ENCODE measurements around the gene FMO5. TPM values are rescaled to one million over a fixed set of nuclear protein-coding genes. Genes with fewer than 3 reads are reported as not detected.

Gene FMO5
- total and polyA plus RNA-seq, 3 donors from 2014 or later: 6.4 to 11.0 (median 9.8) TPM

- Histone ChIP-seq H3K9me3 (no peaks in the 10 kb centered on the region), H3K36me3 (ENCODE audit: low read depth, missing control alignments) (no peaks in the 10 kb centered on the region), H3K27ac (no peak overlapping the region), H3K4me3 (no peak overlapping the region), H3K27me3 (no peaks in the 10 kb centered on the region), H3K4me1 (no peaks in the 10 kb centered on the region)
- no peak for DNase-seq
- WGBS, 2 donors: 93% methylated on average over 4 of the region's 4 CpGs
- TF ChIP-seq CTCF (IDR thresholded peaks at IDR 0.05) (no peak), POLR2A (IDR thresholded peaks at IDR 0.05) (no peak)
- intact Hi-C loops (cut with DNase I; ENCODE audit: low total_unique reads): no loop called here
Measured at GRCh38 chr1:147267711-147268110, 42.6 kb upstream of the FMO5 start.

- Histone ChIP-seq H3K27ac (no peak overlapping the region), H3K4me1 (no peaks in the 10 kb centered on the region), H3K9me3 (no peaks in the 10 kb centered on the region), H3K27me3 (no peaks in the 10 kb centered on the region), H3K4me3 (no peak overlapping the region), H3K36me3 (ENCODE audit: low read depth, missing control alignments) (no peaks in the 10 kb centered on the region)
- intact Hi-C loops (cut with DNase I; ENCODE audit: low total_unique reads): no loop called here
- no peak for DNase-seq
- WGBS, 2 donors: 81 to 92% methylated on average over 5 of the region's 5 CpGs
- TF ChIP-seq POLR2A (IDR thresholded peaks at IDR 0.05) (no peak), CTCF (IDR thresholded peaks at IDR 0.05) (no peak)
Measured at GRCh38 chr1:147266381-147266780, 41.2 kb upstream of the FMO5 start.

- H3K27me3 ChIP-seq: no peaks in the 10 kb centered on the region
- H3K4me3 ChIP-seq: no peak overlapping the region
- intact Hi-C loops (cut with DNase I; ENCODE audit: low total_unique reads): no loop called here
- WGBS, 2 donors: 86 to 89% methylated on average over 3 of the region's 3 CpGs
- H3K9me3 ChIP-seq: no peaks in the 10 kb centered on the region
- DNase-seq: no peak
- no peak overlapping the region for H3K27ac ChIP-seq
- H3K4me1 ChIP-seq: no peaks in the 10 kb centered on the region
- H3K36me3 ChIP-seq (ENCODE audit: low read depth, missing control alignments): no peaks in the 10 kb centered on the region
- no peak for TF ChIP-seq CTCF (IDR thresholded peaks at IDR 0.05)
- TF ChIP-seq POLR2A (IDR thresholded peaks at IDR 0.05): no peak
Measured at GRCh38 chr1:147264158-147264768, 39.1 kb upstream of the FMO5 start.

GRCh38 chr1:147260956-147261355 lies 35.8 kb upstream of the FMO5 start:
- DNase-seq: no peak
- H3K9me3 ChIP-seq: no peaks in the 10 kb centered on the region
- H3K4me1 ChIP-seq: no peaks in the 10 kb centered on the region
- no peak overlapping the region for H3K4me3 ChIP-seq
- intact Hi-C loops (cut with DNase I; ENCODE audit: low total_unique reads): no loop called here
- H3K27me3 ChIP-seq: no peaks in the 10 kb centered on the region
- no peaks in the 10 kb centered on the region for H3K36me3 ChIP-seq (ENCODE audit: low read depth, missing control alignments)
- whole genome bisulfite sequencing, 2 donors: 85 to 98% methylated on average over 4 of the region's 4 CpGs
- TF ChIP-seq POLR2A (IDR thresholded peaks at IDR 0.05) (no peak), CTCF (IDR thresholded peaks at IDR 0.05) (no peak)
- H3K27ac ChIP-seq: no peak overlapping the region

GRCh38 chr1:147252540-147252939 lies 27.4 kb upstream of the FMO5 start:
- H3K36me3 ChIP-seq (ENCODE audit: low read depth, missing control alignments): no peaks in the 10 kb centered on the region
- WGBS, 2 donors: 90 to 95% methylated on average over 8 to 9 of the region's 9 CpGs

More at GRCh38 chr1:147252540-147252939, 27.4 kb upstream of the FMO5 start:
- TF ChIP-seq POLR2A (IDR thresholded peaks at IDR 0.05) (no peak), CTCF (IDR thresholded peaks at IDR 0.05) (no peak)
- Histone ChIP-seq H3K4me3 (no peak overlapping the region), H3K27ac (no peak overlapping the region), H3K27me3 (no peaks in the 10 kb centered on the region), H3K9me3 (no peaks in the 10 kb centered on the region), H3K4me1 (no peaks in the 10 kb centered on the region)
- no peak for DNase-seq
- intact Hi-C loops (cut with DNase I; ENCODE audit: low total_unique reads): no loop called here

All from testis (tissue), 3 donors.